GM19467 (cell line): ENCODE data around the gene TUT1.
A peak's percentile ranks its signal among the peaks of the same experiment; 100 is the strongest.
"Not testable (repeated sequence)": the region's sequence is repeated elsewhere in the genome, so short reads cannot be mapped to it uniquely, and the experiment has no call there.

Experiments
- ATAC-seq: cut with Tn5 transposase; IDR thresholded peaks from one replicate; pipeline ENCODE4 v1.9.1; 2021; ENCODE audit warnings: mild to moderate bottlenecking, moderate library complexity; ENCODE audit not compliant: unreplicated experiment

Gene TUT1

DNA sequence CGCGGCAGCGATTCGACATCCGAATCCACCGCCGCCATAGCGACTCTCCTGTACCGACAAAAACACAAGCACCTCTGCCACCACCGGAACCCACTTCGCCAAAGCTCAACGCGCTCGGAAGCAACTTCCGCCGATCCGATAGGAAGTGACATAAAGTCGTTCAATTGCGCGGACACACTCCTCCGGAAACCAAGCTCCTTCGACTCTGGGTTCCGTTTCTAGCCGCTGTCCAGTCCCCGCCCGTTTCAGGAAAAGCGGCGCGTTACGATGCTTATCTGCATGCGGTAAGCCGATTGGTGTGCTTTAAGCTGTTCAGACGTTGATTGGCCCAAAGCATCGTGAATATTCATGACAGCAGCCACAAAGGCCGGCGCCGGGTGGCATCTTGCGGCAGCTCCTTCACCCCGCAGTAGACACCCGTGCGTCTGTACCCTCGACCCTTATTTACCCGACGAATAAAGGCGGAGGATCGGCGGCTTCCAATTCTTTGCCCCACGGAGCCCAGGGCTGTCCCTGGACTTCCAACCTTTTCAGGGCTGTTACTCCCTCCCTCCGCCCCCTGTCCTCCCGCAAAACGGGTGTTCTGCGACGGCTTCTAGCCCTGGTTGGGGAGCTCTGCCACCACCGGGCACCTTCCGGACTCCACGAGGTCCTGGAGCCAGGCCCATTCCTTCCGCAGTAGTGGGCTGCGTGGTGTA is at the start of gene TUT1:
TUT1 (minus strand) TSS at position 76 of the 698 bp plus-strand sequence; CDS start at position 38, 38 bp downstream.
- peak; percentile 78 for ATAC-seq

GRCh38 chr11:62632492-62632891 is 41.2 kb upstream of the TUT1 start:
- no peak for ATAC-seq

DNA sequence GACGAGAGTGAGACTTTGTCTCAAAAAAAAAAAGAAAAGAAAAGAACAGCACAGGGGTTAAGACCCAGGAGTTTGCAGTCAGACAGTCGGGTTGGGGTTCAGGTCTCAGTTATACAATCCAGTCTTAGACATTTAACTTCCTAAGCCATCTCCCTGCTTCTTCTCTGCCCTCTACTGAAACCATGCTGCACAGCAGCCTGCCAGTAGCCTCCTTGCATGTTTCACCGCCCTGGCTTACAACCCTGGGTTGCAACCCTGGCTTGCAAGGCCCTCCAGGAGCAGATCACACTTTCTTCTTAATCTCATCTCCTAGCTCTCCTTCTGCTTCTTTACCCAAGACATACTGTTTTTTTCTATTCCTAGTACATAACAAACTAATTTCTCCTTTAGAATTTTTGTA is 36.4 kb upstream of the TUT1 start:
- ATAC-seq, result no peak

DNA sequence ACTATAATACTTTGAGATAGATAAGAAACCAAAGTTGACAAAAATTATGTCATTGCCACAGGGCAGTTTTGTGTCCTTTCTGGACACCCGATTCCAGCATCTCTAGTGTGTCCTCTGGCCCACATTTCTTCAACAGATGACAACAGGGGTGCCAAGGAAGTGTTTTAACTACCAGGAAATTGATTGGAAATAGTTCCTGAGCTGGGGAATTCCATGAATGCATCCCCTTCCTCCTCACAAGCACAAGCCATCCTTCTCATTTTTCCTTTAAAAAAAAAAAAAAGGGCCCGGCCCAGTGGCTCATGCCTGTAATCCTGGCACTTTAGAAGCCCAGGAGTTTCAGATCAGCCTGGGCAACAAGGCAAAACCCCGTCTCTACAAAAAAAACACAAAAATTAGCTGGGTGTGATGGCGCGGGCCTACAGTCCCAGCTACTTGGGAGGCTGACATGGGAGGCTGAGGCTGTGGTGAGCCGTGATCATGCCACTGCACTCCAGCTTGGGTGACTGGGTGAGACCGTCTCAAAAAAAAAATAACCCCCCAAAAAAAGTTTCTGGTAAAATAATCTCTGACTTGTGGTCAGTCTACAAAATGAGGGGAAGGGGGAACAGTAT is 31.3 kb upstream of the TUT1 start:
- ATAC-seq, result no peak

DNA sequence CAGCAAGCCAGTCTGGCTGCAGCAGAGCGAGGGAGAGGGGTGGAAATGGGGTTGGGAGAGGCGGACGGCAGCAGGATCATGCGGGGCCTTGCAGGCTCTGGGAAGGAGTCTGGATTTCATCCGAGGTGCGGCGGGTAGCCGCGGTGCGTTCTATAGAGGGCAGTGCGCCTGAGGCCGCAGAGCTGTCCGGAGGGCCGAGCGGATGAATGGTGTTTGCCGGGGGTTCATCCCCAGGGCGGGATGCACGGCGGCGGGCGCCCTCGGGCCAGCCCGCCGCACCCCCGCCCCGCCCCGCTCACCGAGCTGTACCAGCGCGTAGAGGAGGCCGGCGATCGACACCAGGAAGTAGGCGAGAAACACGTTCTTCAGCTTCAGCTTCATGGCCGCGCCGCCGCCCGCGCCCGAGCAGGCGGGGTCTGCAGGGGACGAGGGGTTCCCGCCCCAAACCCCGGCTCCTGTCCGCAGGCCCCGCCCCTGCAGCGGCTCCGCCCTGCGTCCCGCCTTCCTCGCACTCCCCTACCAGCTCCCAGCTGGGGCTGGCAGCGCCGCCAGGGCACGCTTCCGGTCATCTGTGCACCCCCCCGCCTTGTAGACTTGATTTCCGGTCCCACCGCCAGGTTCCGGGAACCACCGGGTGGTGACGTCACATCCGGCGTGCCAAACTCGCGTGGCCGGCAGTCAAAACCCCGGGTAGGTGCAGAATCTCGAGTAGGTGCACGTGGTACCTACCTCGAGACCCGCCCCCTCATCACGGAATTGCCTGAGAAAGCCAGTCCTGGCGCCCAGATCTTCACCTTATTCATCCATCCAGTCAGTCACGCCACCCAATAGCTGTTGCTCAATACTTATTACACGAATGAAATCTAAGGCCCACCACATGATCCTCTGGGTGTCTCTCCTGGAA is 30.5 kb upstream of the TUT1 start, which contains the start of gene B3GAT3:
B3GAT3 (minus strand) TSS at position 420 of the 904 bp plus-strand sequence; CDS start at position 381, 39 bp downstream.
- ATAC-seq, result peak; percentile 90

DNA sequence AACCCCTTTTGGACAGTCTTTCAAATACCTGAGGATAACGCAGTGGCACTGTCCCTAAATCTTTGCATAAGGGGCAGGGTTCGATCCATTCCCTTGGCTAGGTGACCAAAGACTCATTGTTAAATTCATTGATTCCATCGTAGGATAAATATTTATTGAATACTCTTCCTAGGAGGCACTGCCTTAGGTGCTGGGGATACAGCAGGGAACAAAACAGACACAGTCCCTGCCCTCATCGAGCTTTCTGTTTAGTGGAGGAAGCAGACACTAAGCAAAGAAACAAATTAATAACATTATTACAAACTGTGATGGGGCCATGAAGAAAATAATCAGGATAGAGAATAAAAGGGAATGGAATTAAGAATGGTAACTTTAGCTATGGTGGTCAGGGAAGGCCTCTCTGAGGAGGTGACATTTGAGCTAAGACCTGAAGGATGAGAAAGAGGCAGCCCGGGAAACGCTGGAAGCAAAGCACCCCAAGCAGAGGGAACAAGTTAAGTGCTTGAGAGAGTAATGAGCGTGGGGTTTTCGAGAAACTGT is 29.8 kb upstream of the TUT1 start:
- ATAC-seq, result no peak

- not testable (repeated sequence) for ATAC-seq
Observed at GRCh38 chr11:62616957-62617356, 25.6 kb upstream of the TUT1 start.

GRCh38 chr11:62615521-62615920 is 24.2 kb upstream of the TUT1 start:
- ATAC-seq, result no peak

GRCh38 chr11:62614275-62614674 is 23.0 kb upstream of the TUT1 start:
- ATAC-seq, result no peak

DNA sequence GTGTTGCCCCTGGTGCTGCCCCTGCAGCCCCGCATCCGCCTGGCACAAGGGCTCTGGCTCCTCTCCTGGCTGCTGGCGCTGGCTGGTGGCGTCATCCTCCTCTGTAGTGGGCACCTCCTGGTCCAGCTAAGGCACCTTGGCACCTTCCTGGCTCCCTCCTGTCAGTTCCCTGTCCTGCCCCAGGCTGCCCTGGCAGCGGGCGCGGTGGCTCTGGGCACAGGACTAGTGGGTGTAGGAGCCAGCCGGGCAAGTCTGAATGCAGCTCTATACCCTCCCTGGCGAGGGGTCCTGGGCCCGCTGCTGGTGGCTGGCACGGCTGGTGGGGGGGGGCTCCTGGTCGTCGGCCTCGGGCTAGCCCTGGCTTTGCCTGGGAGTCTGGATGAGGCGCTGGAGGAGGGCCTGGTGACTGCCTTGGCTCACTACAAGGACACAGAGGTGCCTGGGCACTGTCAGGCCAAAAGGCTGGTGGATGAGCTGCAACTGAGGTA is 22.0 kb upstream of the TUT1 start:
- ATAC-seq, result no peak

DNA sequence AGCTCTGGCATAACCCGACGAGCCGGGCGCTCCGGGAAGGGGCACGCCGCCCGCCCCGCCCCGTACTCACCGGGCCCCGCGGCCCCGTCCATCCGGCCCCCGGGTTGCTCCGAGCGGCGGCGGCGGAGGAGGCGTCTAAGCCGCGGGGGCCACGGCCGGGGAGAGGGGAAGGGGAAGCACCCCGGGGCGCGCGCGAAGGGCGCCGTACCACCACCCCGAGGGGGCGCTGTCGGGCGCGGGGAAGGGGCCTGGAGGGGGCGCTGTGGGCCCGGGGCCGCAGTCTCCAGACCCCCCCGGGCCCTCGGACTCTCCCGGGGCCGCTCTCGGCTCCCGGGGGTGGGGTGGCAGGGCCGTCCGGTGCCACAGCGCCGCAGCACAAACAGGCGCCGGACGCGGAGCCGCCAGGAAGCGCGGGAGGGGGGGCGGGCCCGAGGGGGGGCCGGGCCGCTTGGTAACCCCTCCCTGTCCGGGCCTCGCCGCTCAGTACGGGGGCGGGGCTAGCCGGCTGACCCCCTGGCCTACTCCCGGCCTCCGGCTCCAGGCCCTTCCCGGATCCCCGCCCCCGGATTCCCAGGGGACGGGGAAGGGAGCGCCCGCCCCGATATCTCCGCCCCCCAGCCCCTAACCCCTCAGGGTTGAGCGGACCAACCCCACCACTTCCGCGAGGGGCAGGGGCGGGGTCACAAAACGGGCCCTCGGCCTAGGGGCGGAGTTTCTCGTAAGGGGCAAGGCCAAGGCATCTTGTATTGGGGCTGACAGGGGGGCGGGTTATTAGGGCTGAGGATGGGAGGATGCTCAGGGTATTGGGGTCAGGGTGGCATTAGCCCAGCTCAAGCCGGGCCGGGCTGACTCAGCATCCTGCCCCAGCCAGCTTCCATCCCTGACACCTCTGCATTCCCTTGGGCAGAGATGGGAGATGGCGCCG is 21.3 kb upstream of the TUT1 start, which contains the start of the genes EML3 and ROM1:
EML3 (minus strand) TSS at position 410 of the 925 bp plus-strand sequence; CDS start at position 92, 318 bp downstream.
ROM1 (plus strand) TSS at position 892 of the 925 bp plus-strand sequence; CDS start at position 917, 25 bp downstream.
- peak; percentile 57 for ATAC-seq

DNA sequence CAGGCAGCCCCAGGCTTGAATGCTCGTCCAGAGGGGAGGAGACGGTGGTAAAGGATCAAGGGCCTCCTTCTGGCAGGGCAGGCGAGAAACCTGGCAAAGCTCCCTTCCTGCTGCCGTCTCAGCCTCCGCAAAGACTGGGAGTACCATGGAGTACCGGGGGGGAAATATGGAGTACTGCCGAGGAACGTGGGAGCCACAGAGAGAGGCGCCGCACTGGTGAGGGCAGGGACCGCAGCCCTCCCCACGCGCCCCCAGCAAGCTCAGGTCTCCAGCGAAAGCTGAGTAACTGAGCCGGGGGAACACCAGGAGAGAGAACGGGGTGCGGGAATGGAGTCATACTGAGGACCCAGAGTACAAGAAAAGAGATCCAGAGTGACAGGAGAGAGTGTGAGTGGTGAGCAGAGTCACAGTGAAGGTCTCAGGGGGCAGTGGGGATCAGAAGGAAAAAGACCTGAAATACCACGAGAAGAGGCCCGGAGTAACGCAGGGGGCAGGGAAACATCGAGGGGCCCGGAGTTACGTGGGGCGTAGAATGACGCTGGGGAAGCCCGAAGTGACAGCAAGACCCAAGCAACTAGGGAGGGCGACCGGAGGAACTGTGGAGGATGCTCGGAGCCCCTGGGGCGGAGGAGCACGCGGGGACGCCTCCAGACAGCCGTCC is 20.5 kb upstream of the TUT1 start:
- peak; percentile 15 for ATAC-seq

- no peak for ATAC-seq
Observed at GRCh38 chr11:62610814-62611704, 19.7 kb upstream of the TUT1 start.

- no peak for ATAC-seq
Observed at GRCh38 chr11:62610403-62610802, 19.1 kb upstream of the TUT1 start.

DNA sequence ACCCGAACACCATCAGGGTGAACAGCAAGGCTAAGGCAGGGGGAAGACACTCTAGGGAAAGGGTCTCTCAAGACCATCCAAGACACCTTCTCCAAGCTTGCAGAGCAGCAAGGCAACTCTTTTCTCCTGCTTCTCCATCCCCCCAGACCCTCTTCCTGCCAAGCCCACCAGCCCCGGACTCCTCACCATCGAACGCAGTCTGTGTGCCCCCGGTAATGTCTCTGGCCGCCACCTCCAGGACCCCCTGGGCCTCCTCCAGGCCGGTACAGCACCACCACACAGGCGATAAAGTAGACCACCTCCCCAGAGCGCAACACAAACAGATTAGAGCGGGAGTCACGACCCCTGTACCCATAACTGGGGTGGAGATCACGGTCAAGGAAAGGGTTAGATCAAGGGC is 17.5 kb upstream of the TUT1 start:
- no peak for ATAC-seq

DNA sequence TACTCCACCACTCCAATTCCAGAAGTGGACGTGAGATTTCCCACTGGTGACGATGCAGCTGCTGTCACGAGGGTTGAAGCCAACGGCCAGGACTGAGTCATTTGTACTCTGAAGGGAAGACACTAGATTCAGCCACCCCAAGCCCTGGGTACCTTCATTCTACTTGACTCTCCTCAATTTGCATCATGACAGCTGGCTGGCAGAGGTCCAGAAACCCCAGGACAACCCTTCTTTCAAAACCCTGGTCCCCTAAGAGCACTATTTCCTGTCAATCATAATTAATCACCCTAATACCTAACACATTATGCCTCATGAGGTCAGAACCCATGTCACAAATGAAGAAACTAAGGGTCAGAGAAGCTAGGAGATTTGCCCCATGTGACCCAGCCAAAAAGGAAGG is 16.4 kb upstream of the TUT1 start:
- ATAC-seq, result no peak

DNA sequence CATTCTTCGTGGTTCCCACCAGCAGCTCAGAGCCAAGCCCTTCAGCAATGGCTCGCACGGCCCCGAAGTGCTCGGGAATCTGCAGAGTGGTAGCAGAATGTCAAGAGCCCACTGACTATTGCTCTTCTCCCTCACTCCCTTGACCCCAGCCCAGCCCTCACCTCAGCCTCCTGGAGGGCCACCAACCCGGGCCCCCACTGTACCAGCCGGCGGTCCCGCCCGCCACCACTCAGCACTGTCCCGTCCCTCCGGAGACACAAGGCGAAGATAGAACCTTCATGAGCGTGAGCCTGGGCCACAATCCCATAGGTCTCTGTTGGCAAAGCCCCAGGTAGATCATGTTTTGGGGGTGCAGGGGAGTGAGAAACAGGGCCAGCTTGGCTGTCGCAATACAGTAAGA is 14.6 kb upstream of the TUT1 start:
- no peak for ATAC-seq

GRCh38 chr11:62605467-62605866 is 14.1 kb upstream of the TUT1 start:
- no peak for ATAC-seq
